Spleen (tissue), 7 donors: ENCODE data around the gene AEBP1.

Experiments
- POLR2A ChIP-seq, 3 donors: fragments of 450-650 bp; IDR thresholded peaks; one replicate each; pipeline ENCODE4 v1.5.1; 2017; ENCODE audit warnings: antibody characterized with exemption in 3 of 3, mild to moderate bottlenecking in 1 of 3
- TF ChIP-seq, protein P1 (sequence below), 11 experiments: fragments of 200-600 bp in 7 of 11; fragments of 450-650 bp in 4 of 11; sonication (generic) in 4 of 11; IDR thresholded peaks in 8 of 11; conservative IDR thresholded peaks in 3 of 11; 1 replicate in 7 of 11; 2 replicates in 4 of 11; pipeline versions ENCODE4 v1.4.0 to v1.8.0; 2016 to 2021; ENCODE audit warnings: antibody characterized with exemption in 11 of 11, inconsistent platforms in 4 of 11, mild to moderate bottlenecking in 1 of 11
- donor health status: DM: no; HTN: no; CAD: no; lungs with moderate emphysema.
- donor health status: DM: no; HTN: no; CAD: no.
- donor health status: DM: no; HTN: no; CAD: no.

- no peak for TF ChIP-seq POLR2A (IDR thresholded peaks at IDR 0.05)
- TF ChIP-seq, protein P1, sequence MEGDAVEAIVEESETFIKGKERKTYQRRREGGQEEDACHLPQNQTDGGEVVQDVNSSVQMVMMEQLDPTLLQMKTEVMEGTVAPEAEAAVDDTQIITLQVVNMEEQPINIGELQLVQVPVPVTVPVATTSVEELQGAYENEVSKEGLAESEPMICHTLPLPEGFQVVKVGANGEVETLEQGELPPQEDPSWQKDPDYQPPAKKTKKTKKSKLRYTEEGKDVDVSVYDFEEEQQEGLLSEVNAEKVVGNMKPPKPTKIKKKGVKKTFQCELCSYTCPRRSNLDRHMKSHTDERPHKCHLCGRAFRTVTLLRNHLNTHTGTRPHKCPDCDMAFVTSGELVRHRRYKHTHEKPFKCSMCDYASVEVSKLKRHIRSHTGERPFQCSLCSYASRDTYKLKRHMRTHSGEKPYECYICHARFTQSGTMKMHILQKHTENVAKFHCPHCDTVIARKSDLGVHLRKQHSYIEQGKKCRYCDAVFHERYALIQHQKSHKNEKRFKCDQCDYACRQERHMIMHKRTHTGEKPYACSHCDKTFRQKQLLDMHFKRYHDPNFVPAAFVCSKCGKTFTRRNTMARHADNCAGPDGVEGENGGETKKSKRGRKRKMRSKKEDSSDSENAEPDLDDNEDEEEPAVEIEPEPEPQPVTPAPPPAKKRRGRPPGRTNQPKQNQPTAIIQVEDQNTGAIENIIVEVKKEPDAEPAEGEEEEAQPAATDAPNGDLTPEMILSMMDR (IDR thresholded peaks at IDR 0.05 in 8 of 11, conservative IDR thresholded peaks at IDR 0.05 in 3 of 11) = no peak
Measured at GRCh38 chr7:44096326-44096881, 7.7 kb upstream of the AEBP1 start.
